Astrocyte (in vitro differentiated cells and primary cell): ENCODE data around the gene MAP3K4. TPM values are rescaled to one million over a fixed set of nuclear protein-coding genes. Genes with fewer than 3 reads are reported as not detected.

ENCODE experiments used
- DNase-seq: peaks from one replicate; pipeline ENCODE4 v3.0.0-alpha.2; 2010; ENCODE audit warnings: low read depth
- FAIRE-seq: peaks from 2 replicates; lab custom pipeline; 2011; peaks lifted over from hg19 to GRCh38; lab: Jason Lieb, UNC
- H2AFZ ChIP-seq: 2 replicates; pipeline ENCODE4 v1.6.0; 2012; ENCODE audit warnings: low read depth, low read length, inconsistent platforms
- H3K27ac ChIP-seq: 2 replicates; pipeline ENCODE4 v1.5.1; 2011; ENCODE audit warnings: low read depth, low read length, inconsistent platforms
- H3K27me3 ChIP-seq: 2 replicates; pipeline ENCODE4 v1.6.0; 2011; ENCODE audit warnings: low read length, inconsistent platforms; ENCODE audit not compliant: insufficient read depth
- H3K36me3 ChIP-seq: 2 replicates; pipeline ENCODE4 v1.5.1; 2011; ENCODE audit warnings: low read length, inconsistent platforms; ENCODE audit not compliant: insufficient read depth
- H3K4me1 ChIP-seq: 2 replicates; pipeline ENCODE4 v1.5.1; 2011; ENCODE audit warnings: low read length, inconsistent platforms; ENCODE audit not compliant: insufficient read depth
- H3K4me2 ChIP-seq: 2 replicates; pipeline ENCODE4 v1.6.0; 2012; ENCODE audit warnings: low read length, inconsistent platforms
- H3K4me3 ChIP-seq: 2 replicates; pipeline ENCODE4 v1.5.1; 2011; ENCODE audit warnings: low read depth, mild to moderate bottlenecking, low read length, inconsistent platforms; ENCODE audit not compliant: insufficient read depth
- H3K79me2 ChIP-seq: 2 replicates; pipeline ENCODE4 v1.6.0; 2012; ENCODE audit warnings: mild to moderate bottlenecking, low read length, inconsistent platforms; ENCODE audit not compliant: insufficient read depth
- H3K9ac ChIP-seq: 2 replicates; pipeline ENCODE4 v1.6.0; 2012; ENCODE audit warnings: mild to moderate bottlenecking, low read length, inconsistent platforms
- H3K9me3 ChIP-seq: 2 replicates; pipeline ENCODE4 v1.5.1; 2012; ENCODE audit warnings: low read depth, mild to moderate bottlenecking, low read length, inconsistent platforms; ENCODE audit not compliant: insufficient read depth
- H4K20me1 ChIP-seq: 2 replicates; pipeline ENCODE4 v1.6.0; 2012; ENCODE audit warnings: low read length, inconsistent platforms; ENCODE audit not compliant: insufficient read depth
- H3K27ac Mint-ChIP-seq: one replicate; pipeline ENCODE4 v1.8.0; 2021; ENCODE audit warnings: mild to moderate bottlenecking, mixed read lengths; ENCODE audit not compliant: unreplicated experiment
- H3K27me3 Mint-ChIP-seq: one replicate; pipeline ENCODE4 v1.8.0; 2021; ENCODE audit warnings: low read depth, mixed read lengths; ENCODE audit not compliant: unreplicated experiment
- H3K36me3 Mint-ChIP-seq: one replicate; pipeline ENCODE4 v1.8.0; 2021; ENCODE audit warnings: low read depth, mixed read lengths; ENCODE audit not compliant: unreplicated experiment
- H3K4me1 Mint-ChIP-seq: one replicate; pipeline ENCODE4 v1.8.0; 2021; ENCODE audit warnings: low read depth, mixed read lengths; ENCODE audit not compliant: unreplicated experiment
- H3K4me3 Mint-ChIP-seq: one replicate; pipeline ENCODE4 v1.8.0; 2021; ENCODE audit warnings: mild to moderate bottlenecking, moderate library complexity, mixed read lengths; ENCODE audit not compliant: unreplicated experiment
- H3K9me3 Mint-ChIP-seq: one replicate; pipeline ENCODE4 v1.8.0; 2021; ENCODE audit warnings: mild to moderate bottlenecking, mixed read lengths; ENCODE audit not compliant: unreplicated experiment
- CTCF ChIP-seq: IDR thresholded peaks from 2 replicates; pipeline ENCODE4 v1.5.1; 2011; ENCODE audit warnings: low read depth, mild to moderate bottlenecking, inconsistent platforms, low read length, moderate library complexity; ENCODE audit not compliant: insufficient read depth
- EZH2 ChIP-seq: IDR thresholded peaks from 2 replicates; pipeline ENCODE4 v1.6.1; 2012; ENCODE audit warnings: mild to moderate bottlenecking, low read length, inconsistent platforms; ENCODE audit not compliant: insufficient read depth
- total RNA-seq: library from RNA; stranded (reverse); gene quantifications from 2 replicates; pipeline ENCODE4 v1.2.1, GENCODE V29; 2021

MAP3K4 gene
- total RNA-seq, 1 donor from 2014 or later: 22.1 TPM

GRCh38 chr6:161091972-161092701, 100.6 kb downstream of the MAP3K4 start:
- Histone ChIP-seq H3K4me3 (no peak overlapping the region), H3K4me1 (peaks cover 8% of the 10 kb centered on the region), H3K79me2 (no peaks in the 10 kb centered on the region), H3K27ac (peak overlapping the region; percentile 46), H3K27me3 (no peaks in the 10 kb centered on the region), H4K20me1 (no peaks in the 10 kb centered on the region), H3K9me3 (no peaks in the 10 kb centered on the region), H3K36me3 (peaks cover 14% of the 10 kb centered on the region), H3K9ac (no peak overlapping the region), H2AFZ (no peak overlapping the region), H3K4me2 (no peak overlapping the region)
- DNase-seq (peak; percentile 75), FAIRE-seq (no peak)
- Mint-ChIP-seq H3K4me1 (peaks cover 5% of the 10 kb centered on the region), H3K27me3 (no peaks in the 10 kb centered on the region), H3K9me3 (no peaks in the 10 kb centered on the region), H3K4me3 (no peak overlapping the region), H3K36me3 (peaks cover 4% of the 10 kb centered on the region), H3K27ac (no peak overlapping the region)
- TF ChIP-seq CTCF (no peak), EZH2 (no peak)

GRCh38 chr6:161094955-161095354, 103.4 kb downstream of the MAP3K4 start:
- no peak for DNase-seq
- Mint-ChIP-seq H3K27me3 (no peaks in the 10 kb centered on the region), H3K4me1 (peaks cover 5% of the 10 kb centered on the region), H3K9me3 (no peaks in the 10 kb centered on the region), H3K4me3 (no peak overlapping the region), H3K27ac (no peak overlapping the region), H3K36me3 (peaks cover 2% of the 10 kb centered on the region)
- no peak overlapping the region for H2AFZ ChIP-seq
- TF ChIP-seq EZH2 (no peak), CTCF (no peak)
- no peaks in the 10 kb centered on the region for H3K27me3 ChIP-seq
- peaks cover 9% of the 10 kb centered on the region for H3K36me3 ChIP-seq
- H3K4me3 ChIP-seq: no peak overlapping the region
- H3K9ac ChIP-seq: no peak overlapping the region
- H3K79me2 ChIP-seq: no peaks in the 10 kb centered on the region
- H3K4me1 ChIP-seq: peaks cover 8% of the 10 kb centered on the region
- H4K20me1 ChIP-seq: no peaks in the 10 kb centered on the region
- no peak overlapping the region for H3K4me2 ChIP-seq
- no peak for FAIRE-seq
- no peaks in the 10 kb centered on the region for H3K9me3 ChIP-seq
- H3K27ac ChIP-seq: no peak overlapping the region

- H3K9me3 ChIP-seq: no peaks in the 10 kb centered on the region
- H3K27ac ChIP-seq: no peak overlapping the region
- H3K36me3 Mint-ChIP-seq: peaks cover 2% of the 10 kb centered on the region
- H3K9me3 Mint-ChIP-seq: no peaks in the 10 kb centered on the region
- no peaks in the 10 kb centered on the region for H4K20me1 ChIP-seq
- H3K4me1 ChIP-seq: peaks cover 8% of the 10 kb centered on the region
- H3K4me2 ChIP-seq: no peak overlapping the region
- no peak overlapping the region for H3K27ac Mint-ChIP-seq
- no peaks in the 10 kb centered on the region for H3K27me3 ChIP-seq
- H2AFZ ChIP-seq: no peak overlapping the region
- TF ChIP-seq CTCF: no peak
- no peak for TF ChIP-seq EZH2
- no peaks in the 10 kb centered on the region for H3K27me3 Mint-ChIP-seq
- no peak overlapping the region for H3K4me3 Mint-ChIP-seq
- H3K4me1 Mint-ChIP-seq: peaks cover 5% of the 10 kb centered on the region
- peaks cover 11% of the 10 kb centered on the region for H3K36me3 ChIP-seq
- no peak overlapping the region for H3K4me3 ChIP-seq
- DNase-seq: no peak
- H3K79me2 ChIP-seq: no peaks in the 10 kb centered on the region
- FAIRE-seq: no peak
- H3K9ac ChIP-seq: no peak overlapping the region
These were observed 104.3 kb downstream of the MAP3K4 start for GRCh38 chr6:161095916-161096315.
